HG03354 (cell line): ENCODE results near the gene TRIM67.

Experiments used
- ATAC-seq: cut with Tn5 transposase; IDR thresholded peaks from one replicate; pipeline ENCODE4 v1.9.1; 2021; ENCODE audit warnings: mild to moderate bottlenecking; ENCODE audit not compliant: unreplicated experiment, poor library complexity, severe bottlenecking

The TRIM67 gene

DNA sequence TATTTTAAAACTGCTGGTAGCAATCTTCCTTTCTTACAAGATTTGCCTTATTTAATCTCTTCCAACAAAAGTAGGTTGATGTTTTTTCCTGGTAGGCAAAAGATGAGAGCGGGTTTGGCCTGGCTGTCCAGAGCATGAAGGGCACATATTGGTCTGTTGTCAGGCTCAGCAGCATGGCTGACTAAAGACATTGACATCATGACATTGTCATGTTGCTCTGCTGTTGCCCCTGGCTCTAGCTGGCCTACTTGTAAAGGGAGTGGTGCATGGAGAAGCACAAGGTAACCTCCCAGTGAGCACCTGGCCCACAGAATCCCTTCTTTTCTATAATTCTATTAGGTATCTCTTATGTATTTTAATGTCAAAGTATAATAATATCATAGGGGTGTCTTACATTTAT lies 102.8 kb downstream of the TRIM67 start:
- no peak for ATAC-seq

GRCh38 chr1:231265379-231265778 lies 103.5 kb downstream of the TRIM67 start:
- ATAC-seq: no peak

DNA sequence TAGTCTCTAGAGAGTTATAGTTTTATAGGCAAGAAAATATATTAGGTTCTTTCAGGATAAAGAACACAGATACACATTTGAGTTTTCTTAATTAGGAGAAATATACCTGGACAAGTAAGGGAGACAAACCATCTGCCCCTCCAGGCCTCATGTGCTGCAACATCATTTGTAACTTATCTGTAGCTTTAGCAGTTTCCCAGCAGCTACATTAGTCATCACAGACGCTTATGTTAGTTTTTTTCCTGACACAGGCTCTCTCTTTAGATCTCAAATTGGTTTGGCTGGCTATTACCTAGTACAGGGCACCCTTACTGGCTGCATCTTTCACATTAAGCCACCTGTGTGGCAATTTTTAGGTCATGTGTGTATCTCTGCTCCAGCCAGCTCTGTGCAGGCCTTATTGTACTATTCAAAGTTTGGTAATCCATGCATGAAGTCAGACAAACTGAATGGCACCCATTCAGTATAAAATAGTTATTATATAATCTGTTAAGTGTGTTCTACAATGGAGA lies 105.0 kb downstream of the TRIM67 start:
- no peak for ATAC-seq
